H1 (cell line): ENCODE measurements around the gene SYNE4. TPM values are rescaled to one million over a fixed set of nuclear protein-coding genes. Genes with fewer than 3 reads are reported as not detected.

Experiments
- CTCF ChIA-PET: fragments of 300-600 bp; sonication (Branson Sonifier 250); formaldehyde crosslinking; loops from one replicate; lab custom pipeline; 2021; ENCODE audit not compliant: partially characterized antibody; lab: Charles Lee
- POLR2A ChIA-PET: fragments of 300-600 bp; sonication (Branson Sonifier 250); formaldehyde crosslinking; loops from one replicate; lab custom pipeline; 2021; ENCODE audit warnings: inconsistent platforms; ENCODE audit not compliant: partially characterized antibody; lab: Charles Lee
- DNase-seq, 2 experiments: peaks; one replicate each; pipeline versions ENCODE4 v3.0.0 to v3.0.0-alpha.2; 2010 to 2022; ENCODE audit warnings: low spot score in 2 of 2, low read depth in 1 of 2, mixed read lengths in 1 of 2
- FAIRE-seq: peaks from 2 replicates; lab custom pipeline; 2011; peaks lifted over from hg19 to GRCh38; lab: Jason Lieb, UNC
- H2AFZ ChIP-seq: 2 replicates; pipeline ENCODE4 v1.8.1; 2012; ENCODE audit warnings: low read length, inconsistent platforms
- H2AK5ac ChIP-seq: 2 replicates; pipeline ENCODE4 v1.6.1; 2013; ENCODE audit warnings: low read depth, low read length
- H2BK120ac ChIP-seq: replicated peaks from 2 replicates; pipeline ENCODE3; 2013; ENCODE audit warnings: low read depth, low read length, inconsistent platforms
- H2BK12ac ChIP-seq: 2 replicates; pipeline ENCODE4 v1.6.1; 2013; ENCODE audit warnings: low read depth, low read length
- H2BK15ac ChIP-seq: 2 replicates; pipeline ENCODE4 v1.6.1; 2013; ENCODE audit warnings: low read length
- H2BK20ac ChIP-seq: 2 replicates; pipeline ENCODE4 v1.6.1; 2013; ENCODE audit warnings: low read length
- H2BK5ac ChIP-seq: 2 replicates; pipeline ENCODE4 v1.6.1; 2013; ENCODE audit warnings: low read depth, low read length
- H3K14ac ChIP-seq: 2 replicates; pipeline ENCODE4 v1.6.1; 2013; ENCODE audit warnings: inconsistent platforms; ENCODE audit not compliant: insufficient read length
- H3K18ac ChIP-seq: 2 replicates; pipeline ENCODE4 v1.6.1; 2013; ENCODE audit warnings: low read length; ENCODE audit errors: extremely low read depth
- H3K23ac ChIP-seq: 2 replicates; pipeline ENCODE4 v1.6.1; 2013; ENCODE audit warnings: inconsistent platforms; ENCODE audit not compliant: insufficient read length
- H3K23me2 ChIP-seq: 2 replicates; pipeline ENCODE4 v1.6.1; 2013; ENCODE audit warnings: low read depth, low read length
- H3K27ac ChIP-seq: 2 replicates; pipeline ENCODE4 v1.6.1; 2011; ENCODE audit warnings: low read depth, low read length, inconsistent platforms
- H3K27me3 ChIP-seq, 4 experiments: replicated peaks in 1 of 4; 1 replicate in 1 of 4; 2 replicates in 3 of 4; pipeline versions ENCODE4 v1.6.1 to v1.8.1; 2011 to 2013; ENCODE audit warnings: low read length in 3 of 4, mild to moderate bottlenecking in 3 of 4, inconsistent platforms in 2 of 4, mixed read lengths in 2 of 4, moderate library complexity in 1 of 4; ENCODE audit not compliant: control insufficient read depth in 3 of 4, insufficient read depth in 3 of 4; ENCODE audit errors: extremely low read depth in 1 of 4
- H3K36me3 ChIP-seq, 4 experiments: 2 replicates each; pipeline versions ENCODE4 v1.6.1 to v1.8.1; 2011 to 2013; ENCODE audit warnings: mild to moderate bottlenecking in 4 of 4, low read length in 3 of 4, moderate library complexity in 2 of 4, control low read depth in 1 of 4, inconsistent platforms in 1 of 4; ENCODE audit not compliant: insufficient read depth in 4 of 4, control insufficient read depth in 2 of 4
- H3K4ac ChIP-seq: replicated peaks from 2 replicates; pipeline ENCODE3; 2013; ENCODE audit warnings: low read length, low read depth, mixed read lengths, inconsistent platforms; ENCODE audit not compliant: insufficient read length
- H3K4me1 ChIP-seq, 4 experiments: replicated peaks in 1 of 4; 1 replicate in 1 of 4; 2 replicates in 3 of 4; pipeline versions ENCODE4 v1.6.1 to v1.8.1; 2011 to 2013; ENCODE audit warnings: low read length in 3 of 4, inconsistent platforms in 2 of 4, mixed read lengths in 1 of 4; ENCODE audit not compliant: insufficient read depth in 4 of 4, control insufficient read depth in 3 of 4
- H3K4me2 ChIP-seq, 2 experiments: 2 replicates each; pipeline versions ENCODE4 v1.6.1 to v1.8.1; 2011 to 2013; ENCODE audit warnings: low read depth in 2 of 2, low read length in 2 of 2, control low read depth in 1 of 2, inconsistent platforms in 1 of 2, mild to moderate bottlenecking in 1 of 2; ENCODE audit not compliant: insufficient read depth in 1 of 2
- H3K4me3 ChIP-seq, 4 experiments: fragments of 200-600, 300-600 bp in 1 of 4; sonication (generic), shearing (Covaris generic), sonication (Bioruptor Twin) in 1 of 4; 2 replicates each; pipeline versions ENCODE4 v1.5.1 to v1.8.1; 2011 to 2016; ENCODE audit warnings: low read length in 4 of 4, low read depth in 3 of 4, control low read depth in 2 of 4, inconsistent platforms in 2 of 4, mild to moderate bottlenecking in 2 of 4, mixed read lengths in 1 of 4, moderate library complexity in 1 of 4; ENCODE audit not compliant: insufficient read depth in 2 of 4; ENCODE audit errors: extremely low read depth in 1 of 4
- H3K56ac ChIP-seq: replicated peaks from 2 replicates; pipeline ENCODE3; 2013; ENCODE audit warnings: low read depth, mild to moderate bottlenecking, mixed read lengths, low read length, inconsistent platforms; ENCODE audit not compliant: insufficient read length
- H3K79me1 ChIP-seq: 2 replicates; pipeline ENCODE4 v1.6.1; 2013; ENCODE audit warnings: low read depth, low read length, control low read depth
- H3K79me2 ChIP-seq, 2 experiments: 2 replicates each; pipeline versions ENCODE4 v1.6.1 to v1.8.1; 2012 to 2013; ENCODE audit warnings: low read length in 2 of 2, mild to moderate bottlenecking in 2 of 2, inconsistent platforms in 1 of 2; ENCODE audit not compliant: insufficient read depth in 2 of 2, control insufficient read depth in 1 of 2
- H3K9ac ChIP-seq, 4 experiments: replicated peaks in 1 of 4; 1 replicate in 1 of 4; 2 replicates in 3 of 4; pipeline versions ENCODE4 v1.6.1 to v1.8.1; 2011 to 2013; ENCODE audit warnings: low read depth in 3 of 4, low read length in 3 of 4, control low read depth in 2 of 4, mild to moderate bottlenecking in 2 of 4, moderate library complexity in 2 of 4, inconsistent platforms in 1 of 4; ENCODE audit errors: extremely low read depth in 1 of 4
- H3K9me3 ChIP-seq, 2 experiments: 2 replicates each; pipeline versions ENCODE4 v1.6.1 to v1.8.1; 2012 to 2013; ENCODE audit warnings: mild to moderate bottlenecking in 2 of 2, moderate library complexity in 2 of 2, control low read depth in 1 of 2, inconsistent platforms in 1 of 2, low read depth in 1 of 2, low read length in 1 of 2, mixed read lengths in 1 of 2; ENCODE audit not compliant: insufficient read depth in 2 of 2
- H4K20me1 ChIP-seq, 2 experiments: replicated peaks in 1 of 2; 2 replicates each; pipeline versions ENCODE3 to v1.8.1; 2011 to 2013; ENCODE audit warnings: inconsistent platforms in 2 of 2, low read length in 2 of 2, mild to moderate bottlenecking in 1 of 2; ENCODE audit not compliant: insufficient read depth in 2 of 2, control insufficient read depth in 1 of 2
- H4K5ac ChIP-seq: 2 replicates; pipeline ENCODE4 v1.6.1; 2013; ENCODE audit warnings: low read length, low read depth, mixed read lengths, inconsistent platforms; ENCODE audit not compliant: insufficient read length
- H4K8ac ChIP-seq: 2 replicates; pipeline ENCODE4 v1.8.0; 2013; ENCODE audit warnings: mild to moderate bottlenecking, moderate library complexity, low read length, inconsistent platforms; ENCODE audit not compliant: insufficient read depth; ENCODE audit errors: extremely low read depth
- H4K91ac ChIP-seq: replicated peaks from 2 replicates; pipeline ENCODE3; 2013; ENCODE audit warnings: low read length, mixed read lengths, inconsistent platforms; ENCODE audit not compliant: insufficient read length
- BCL11A ChIP-seq, 2 experiments: IDR thresholded peaks; one replicate each; pipeline ENCODE4 v1.6.1; 2011; ENCODE audit warnings: low read depth in 2 of 2, low read length in 2 of 2, mild to moderate bottlenecking in 2 of 2
- CHD1 ChIP-seq: IDR thresholded peaks from 2 replicates; pipeline ENCODE4 v1.6.1; 2012; ENCODE audit warnings: low read depth, low read length, improper control_type of control experiment
- E2F6 ChIP-seq: IDR thresholded peaks from 2 replicates; pipeline ENCODE4 v1.6.1; 2012; ENCODE audit warnings: inconsistent platforms
- FOSL1 ChIP-seq: IDR thresholded peaks from 2 replicates; pipeline ENCODE4 v1.6.1; 2011; ENCODE audit warnings: mild to moderate bottlenecking, low read depth, low read length, moderate library complexity; ENCODE audit not compliant: insufficient read depth
- GABPA ChIP-seq: IDR thresholded peaks from 2 replicates; pipeline ENCODE4 v1.6.1; 2011; ENCODE audit warnings: mild to moderate bottlenecking, low read length, moderate library complexity, borderline replicate concordance; ENCODE audit not compliant: insufficient read depth
- MAFK ChIP-seq: IDR thresholded peaks from 2 replicates; pipeline ENCODE4 v1.6.1; 2012; ENCODE audit warnings: low read depth, mild to moderate bottlenecking, improper control_type of control experiment, low read length
- MAX ChIP-seq: IDR thresholded peaks from 2 replicates; pipeline ENCODE4 v1.6.1; 2012; ENCODE audit warnings: inconsistent platforms
- NRF1 ChIP-seq: IDR thresholded peaks from 2 replicates; pipeline ENCODE4 v1.6.1; 2011; ENCODE audit warnings: mild to moderate bottlenecking, low read depth, low read length, improper control_type of control experiment
- POU5F1 ChIP-seq: IDR thresholded peaks from 2 replicates; pipeline ENCODE4 v1.6.1; 2011; ENCODE audit warnings: low read depth, mild to moderate bottlenecking, low read length, moderate library complexity
- RAD21 ChIP-seq, 2 experiments: IDR thresholded peaks in 1 of 2; conservative IDR thresholded peaks in 1 of 2; 2 replicates each; pipeline ENCODE4 v1.6.1; 2011; ENCODE audit warnings: low read depth in 2 of 2, low read length in 2 of 2, improper control_type of control experiment in 1 of 2, inconsistent platforms in 1 of 2, mild to moderate bottlenecking in 1 of 2, moderate library complexity in 1 of 2
- SP4 ChIP-seq: IDR thresholded peaks from 2 replicates; pipeline ENCODE4 v1.6.1; 2012; ENCODE audit warnings: low read length, inconsistent platforms
- SRF ChIP-seq: IDR thresholded peaks from 2 replicates; pipeline ENCODE4 v1.6.1; 2011; ENCODE audit warnings: mild to moderate bottlenecking, low read depth, low read length, moderate library complexity
- WGBS, 2 experiments: shearing (Covaris generic) in 1 of 2; methylation state at CpG; one replicate each; pipeline versions ENCODE4 v1.1.6 to v1.1.7; 2013 to 2015; ENCODE audit warnings: low lambda C conversion rate in 2 of 2, mixed read lengths in 2 of 2, inconsistent platforms in 1 of 2, low coverage in 1 of 2, missing lambda C conversion rate in 1 of 2; ENCODE audit not compliant: insufficient replicate concordance in 2 of 2, insufficient coverage in 1 of 2, insufficient read length in 1 of 2; ENCODE audit errors: extremely low coverage in 1 of 2, missing lambda C conversion rate in 1 of 2; 5-methylcytosine and 5-hydroxymethylcytosine counted together
- polyA plus RNA-seq, 7 experiments: library from polyadenylated mRNA; depleted of rRNA in 3 of 7; stranded (reverse) in 5 of 7; unstranded in 2 of 7; fragments of >200 nt in 5 of 7; fragments of 200-250 nt in 2 of 7; gene quantifications; 1 replicate in 5 of 7; 2 replicates in 1 of 7; 4 replicates in 1 of 7; pipeline versions ENCODE4 v1.2.1 to v1.2.3, GENCODE V29; 2011 to 2013; ENCODE audit warnings: missing spikeins in 2 of 7, mixed read lengths in 2 of 7
- total RNA-seq: library from RNA; stranded (reverse); fragmentation: NEBNext Ultra II Directional; extraction: Animal tissue kit (Norgen Biotek cat#: 25700); gene quantifications from 2 replicates; pipeline ENCODE4 v1.2.1, GENCODE V29; 2021

Gene SYNE4
- total and polyA plus RNA-seq, 2 of the 8 experiments (the other 6 are each of a cell fraction or from before 2014, with no cell fraction given) = 20.8 to 22.6 TPM

- WGBS, 2 experiments = 82% methylated on average over 5 of the region's 5 CpGs; no CpG with 5 or more reads in 1 of the 2 experiments
- CTCF ChIA-PET = interaction anchor here (1.2 kb wide), 1 partner anchor 14 kb away, joined by 3 read pairs; no protein-coding TSS in a partner anchor
- TF ChIP-seq FOSL1 (no peak), POU5F1 (no peak), SP4 (no peak), NRF1 (no peak), GABPA (no peak), MAFK (no peak), BCL11A (IDR thresholded peaks at IDR 0.05; ENCODE audit: low read depth in 2 of 2, low read length in 2 of 2) (no peak), CHD1 (no peak), MAX (no peak), E2F6 (no peak), RAD21 (IDR thresholded peaks at IDR 0.05 in 1 of 2, conservative IDR thresholded peaks at IDR 0.05 in 1 of 2; ENCODE audit: low read depth in 2 of 2, low read length in 2 of 2) (no peak), SRF (no peak)
Observed at GRCh38 chr19:36046443-36047050, 37.9 kb upstream of the SYNE4 start.

More at GRCh38 chr19:36046443-36047050, 37.9 kb upstream of the SYNE4 start:
- H3K18ac ChIP-seq = no peak overlapping the region
- H4K20me1 ChIP-seq = peaks cover 0 to 3% of the 10 kb centered on the region in 2 experiments
- H4K5ac ChIP-seq = no peak overlapping the region
- H3K27ac ChIP-seq = no peak overlapping the region
- no peak overlapping the region for H3K4me3 ChIP-seq
- no peak overlapping the region for H2BK12ac ChIP-seq
- H3K79me2 ChIP-seq = no peaks in the 10 kb centered on the region
- H3K4ac ChIP-seq = no peak overlapping the region
- no peaks in the 10 kb centered on the region for H3K79me1 ChIP-seq
- H3K36me3 ChIP-seq = no peaks in the 10 kb centered on the region
- DNase-seq (no peak), FAIRE-seq (no peak)
- no peak overlapping the region for H3K56ac ChIP-seq
- no peak overlapping the region for H2BK5ac ChIP-seq
- no peak overlapping the region for H3K23ac ChIP-seq
- H4K8ac ChIP-seq = no peak overlapping the region
- H2BK20ac ChIP-seq = no peak overlapping the region
- H2BK15ac ChIP-seq = 0 out of 2 replicates have a peak overlapping the region, but pooled peaks have one; percentile 21
- H3K4me2 ChIP-seq = no peak overlapping the region; a peak in 1 of 4 replicates
- H4K91ac ChIP-seq = no peak overlapping the region
- no peaks in the 10 kb centered on the region for H3K27me3 ChIP-seq
- no peak overlapping the region for H2AK5ac ChIP-seq
- H2AFZ ChIP-seq = no peak overlapping the region
- H3K9ac ChIP-seq = no peak overlapping the region
- H3K4me1 ChIP-seq = peaks cover 0 to 9% (median 2%) of the 10 kb centered on the region in 4 experiments; a peak in 6 of 7 replicates
- H2BK120ac ChIP-seq = no peak overlapping the region
- H3K9me3 ChIP-seq = no peaks in the 10 kb centered on the region
- H3K14ac ChIP-seq = no peak overlapping the region
- POLR2A ChIA-PET = no interaction called here
- no peaks in the 10 kb centered on the region for H3K23me2 ChIP-seq
